B cell (primary cell): ENCODE data around the gene LGALS3.

Experiments used
- CTCF ChIP-seq: fragments of 200-600 bp; IDR thresholded peaks from one replicate; pipeline ENCODE4 v1.8.0; 2022; ENCODE audit warnings: antibody characterized with exemption, mild to moderate bottlenecking
- EZH2 ChIP-seq: IDR thresholded peaks from 2 replicates; pipeline ENCODE4 v1.6.1; 2012; ENCODE audit warnings: borderline replicate concordance, low read depth, mild to moderate bottlenecking, moderate library complexity, low read length; ENCODE audit not compliant: insufficient read depth, poor library complexity, severe bottlenecking

DNA sequence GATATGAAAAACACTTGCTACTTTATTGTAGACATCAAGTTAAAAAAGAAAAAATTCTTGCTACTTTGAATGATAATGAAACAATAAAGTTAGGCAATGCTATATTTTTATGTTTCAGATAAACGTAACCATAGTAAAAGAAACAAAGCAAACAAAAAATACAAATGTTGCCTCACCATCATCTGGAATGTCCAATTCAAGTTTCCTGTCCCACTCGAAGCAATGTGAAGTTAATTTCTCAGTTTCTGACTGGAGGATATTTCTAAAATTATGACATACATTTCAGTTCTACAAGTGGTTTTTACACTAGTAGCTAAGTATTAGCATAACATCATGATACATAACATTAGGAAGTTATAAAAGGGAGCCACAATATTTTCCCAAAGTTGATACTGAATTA is 41.5 kb downstream of the LGALS3 start:
- TF ChIP-seq EZH2 (no peak), CTCF (no peak)
